MM.1S (cell line): ENCODE measurements around the gene CCIN.

Source experiments
- DNase-seq: peaks from one replicate; pipeline ENCODE4 v3.0.0-alpha.2; 2015
- H2AFZ ChIP-seq: fragments of 300-600 bp; sonication (generic); 2 replicates; pipeline ENCODE4 v1.6.0; 2016; ENCODE audit warnings: antibody characterized with exemption, low read length
- H3F3A ChIP-seq: fragments of 300-600 bp; sonication (generic); 2 replicates; pipeline ENCODE4 v1.6.1; 2016; ENCODE audit warnings: mild to moderate bottlenecking, antibody characterized with exemption, low read length, moderate library complexity, mixed read lengths; ENCODE audit not compliant: insufficient read depth
- H3K27ac ChIP-seq: fragments of 300-600 bp; sonication (generic); 2 replicates; pipeline ENCODE4 v1.5.1; 2016; ENCODE audit warnings: mild to moderate bottlenecking, low read length
- H3K27me3 ChIP-seq: fragments of 300-600 bp; sonication (generic); replicated peaks from 2 replicates; pipeline ENCODE4 v1.6.0; 2016; ENCODE audit warnings: low read length; ENCODE audit not compliant: insufficient read depth
- H3K36me3 ChIP-seq: fragments of 300-600 bp; sonication (generic); replicated peaks from 2 replicates; pipeline ENCODE4 v1.6.1; 2016; ENCODE audit warnings: mild to moderate bottlenecking, low read length, mixed read lengths; ENCODE audit not compliant: insufficient read depth
- H3K4me1 ChIP-seq: fragments of 300-600 bp; sonication (generic); 2 replicates; pipeline ENCODE4 v1.6.1; 2016; ENCODE audit warnings: low read length, mixed read lengths
- H3K4me2 ChIP-seq: fragments of 300-600 bp; sonication (generic); 2 replicates; pipeline ENCODE4 v1.6.0; 2016; ENCODE audit warnings: low read depth, low read length
- H3K4me3 ChIP-seq: fragments of 300-600 bp; sonication (generic); 2 replicates; pipeline ENCODE4 v1.5.1; 2016; ENCODE audit warnings: low read length, mixed read lengths
- H3K79me2 ChIP-seq: fragments of 300-600 bp; sonication (generic); 2 replicates; pipeline ENCODE4 v1.6.1; 2016; ENCODE audit warnings: mixed run types, low read length, mixed read lengths
- H3K9ac ChIP-seq: fragments of 300-600 bp; sonication (generic); 2 replicates; pipeline ENCODE4 v1.6.1; 2016; ENCODE audit warnings: low read length, mixed read lengths
- H3K9me2 ChIP-seq: fragments of 300-600 bp; sonication (generic); replicated peaks from 2 replicates; pipeline ENCODE4 v1.6.1; 2016; ENCODE audit warnings: mild to moderate bottlenecking, low read length, mixed read lengths; ENCODE audit not compliant: insufficient read depth
- H3K9me3 ChIP-seq: fragments of 300-600 bp; sonication (generic); replicated peaks from 2 replicates; pipeline ENCODE4 v1.6.1; 2016; ENCODE audit warnings: mild to moderate bottlenecking, low read length, mixed read lengths; ENCODE audit not compliant: insufficient read depth
- H4K20me1 ChIP-seq: fragments of 300-600 bp; sonication (generic); 2 replicates; pipeline ENCODE4 v1.6.1; 2016; ENCODE audit warnings: mild to moderate bottlenecking, low read length, moderate library complexity, mixed read lengths; ENCODE audit not compliant: insufficient read depth
- CTCF ChIP-seq: fragments of 300-600 bp; sonication (generic); IDR thresholded peaks from 2 replicates; pipeline ENCODE4 v1.5.1; 2016; ENCODE audit warnings: antibody characterized with exemption, low read length, mixed read lengths
- EZH2 ChIP-seq: fragments of 300-600 bp; sonication (generic); optimal IDR thresholded peaks from 2 replicates; pipeline ENCODE3; 2017; ENCODE audit warnings: low read depth, mild to moderate bottlenecking, antibody characterized with exemption, low read length, mixed read lengths
- EZH2phosphoT487 ChIP-seq: fragments of 300-600 bp; sonication (generic); IDR thresholded peaks from 2 replicates; pipeline ENCODE4 v1.6.1; 2018; ENCODE audit warnings: antibody characterized with exemption, low read length

The CCIN gene

DNA sequence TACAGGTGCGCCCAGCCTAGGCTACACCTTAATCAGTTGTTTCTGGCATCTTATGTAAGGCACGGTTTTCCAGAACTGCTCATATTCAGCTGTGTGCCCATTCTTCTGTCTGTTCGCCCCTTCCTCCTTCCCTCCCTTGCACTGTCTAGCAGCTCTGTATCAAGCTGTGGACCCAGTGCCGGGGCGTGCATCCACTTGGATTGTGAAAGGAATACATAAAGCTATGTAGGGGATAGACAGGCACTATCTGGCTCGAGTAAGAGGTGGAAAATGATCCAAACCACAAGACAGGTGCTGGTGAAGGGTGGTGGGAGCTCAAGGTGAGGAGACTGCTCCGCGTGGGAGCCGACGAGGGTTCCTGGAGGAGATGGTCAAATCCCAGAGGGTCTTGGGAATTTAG, 30.7 kb upstream of the CCIN start:
- H3K27me3 ChIP-seq = no peaks in the 10 kb centered on the region
- no peak overlapping the region for H3K4me3 ChIP-seq
- DNase-seq = no peak
- no peaks in the 10 kb centered on the region for H3K36me3 ChIP-seq
- no peaks in the 10 kb centered on the region for H3K9me2 ChIP-seq
- no peak overlapping the region for H3K4me2 ChIP-seq
- peaks cover 44% of the 10 kb centered on the region for H3K4me1 ChIP-seq
- TF ChIP-seq CTCF (no peak), EZH2 (no peak), EZH2phosphoT487 (no peak)
- no peak overlapping the region for H3K27ac ChIP-seq
- no peaks in the 10 kb centered on the region for H4K20me1 ChIP-seq
- H2AFZ ChIP-seq = no peak overlapping the region
- no peak overlapping the region for H3K9ac ChIP-seq
- H3F3A ChIP-seq = peaks cover 15% of the 10 kb centered on the region
- H3K79me2 ChIP-seq = peaks cover 24% of the 10 kb centered on the region
- no peaks in the 10 kb centered on the region for H3K9me3 ChIP-seq

DNA sequence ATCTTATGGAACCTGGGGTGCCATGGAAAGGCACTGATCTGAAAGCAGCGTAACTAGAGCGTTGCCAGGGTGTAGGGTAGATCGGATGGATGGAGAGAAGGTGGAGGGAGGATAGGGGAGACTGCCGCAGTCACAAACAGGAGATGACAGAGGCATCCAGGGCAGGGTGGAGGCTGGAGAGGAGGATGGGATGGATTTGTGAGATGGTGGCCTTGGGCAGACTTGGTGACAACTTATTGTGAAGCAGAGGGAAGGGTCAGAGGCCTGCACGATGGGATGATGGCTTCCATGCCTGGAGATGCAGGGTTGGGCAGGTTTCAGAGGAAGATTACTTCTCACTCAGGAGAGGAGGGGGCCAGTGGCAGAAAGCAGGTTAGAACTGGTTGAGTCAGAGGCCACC, 30.3 kb upstream of the CCIN start:
- H3K4me1 ChIP-seq = peaks cover 47% of the 10 kb centered on the region
- TF ChIP-seq EZH2phosphoT487 = no peak
- TF ChIP-seq EZH2 = no peak
- no peak for TF ChIP-seq CTCF
- H3K27ac ChIP-seq = no peak overlapping the region
- peaks cover 24% of the 10 kb centered on the region for H3K79me2 ChIP-seq
- no peaks in the 10 kb centered on the region for H3K36me3 ChIP-seq
- no peak overlapping the region for H3K4me3 ChIP-seq
- no peak overlapping the region for H2AFZ ChIP-seq
- H3K9ac ChIP-seq = no peak overlapping the region
- H3K4me2 ChIP-seq = no peak overlapping the region
- no peaks in the 10 kb centered on the region for H3K9me2 ChIP-seq
- DNase-seq = no peak
- peaks cover 15% of the 10 kb centered on the region for H3F3A ChIP-seq
- H3K9me3 ChIP-seq = no peaks in the 10 kb centered on the region
- H3K27me3 ChIP-seq = no peaks in the 10 kb centered on the region
- H4K20me1 ChIP-seq = no peaks in the 10 kb centered on the region

DNA sequence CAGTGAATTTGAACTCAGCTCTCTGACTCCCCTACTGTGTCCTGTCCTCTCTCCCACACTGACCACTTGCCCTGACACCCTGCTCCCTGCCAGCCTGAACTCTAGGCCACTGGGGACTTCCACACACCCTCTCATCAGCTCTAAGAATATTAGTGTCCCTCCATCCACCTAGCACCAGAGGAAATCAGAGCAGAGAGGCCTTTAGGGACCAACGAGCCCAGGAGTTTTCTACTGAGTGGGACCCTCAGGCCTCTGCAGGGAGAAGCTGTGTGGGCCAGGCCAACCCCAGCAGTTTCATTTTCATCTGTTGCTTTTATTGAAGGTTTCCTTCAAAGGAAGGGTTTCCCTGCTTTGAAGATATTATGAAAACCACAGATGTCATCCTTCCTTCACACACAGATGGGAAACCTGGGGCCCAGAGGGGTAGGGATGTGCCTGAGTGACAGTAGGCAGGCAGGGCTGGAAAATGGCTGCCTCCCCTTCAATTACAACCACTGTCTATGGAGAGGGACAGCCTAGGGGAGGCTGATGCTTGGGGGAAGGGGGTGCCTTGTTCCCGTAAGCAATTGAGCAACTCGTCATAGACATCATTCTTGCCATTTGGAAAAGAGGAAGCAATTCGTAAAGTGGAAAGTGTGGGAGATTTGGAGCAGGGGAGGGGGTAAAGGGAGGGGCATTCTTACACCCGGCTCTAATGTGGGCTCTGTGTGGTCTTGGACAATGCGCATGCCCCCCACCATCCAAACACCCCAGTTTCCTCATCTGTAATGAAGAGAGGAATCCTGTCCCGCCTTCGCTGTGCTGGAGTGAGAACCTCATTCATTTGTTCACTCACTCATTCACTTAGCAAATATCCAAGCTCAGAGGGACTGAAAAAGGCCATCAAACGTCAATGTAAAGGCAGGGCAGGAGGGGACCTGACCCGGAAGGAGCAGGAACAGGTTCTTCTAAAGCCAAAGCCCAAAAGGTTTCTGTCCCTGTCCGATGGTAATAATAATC, 28.8 kb upstream of the CCIN start:
- H2AFZ ChIP-seq = peak overlapping the region; percentile 16; the same call in 1 of the 2 replicates
- no peak overlapping the region for H3K4me3 ChIP-seq
- H3K9me2 ChIP-seq = no peaks in the 10 kb centered on the region
- H3F3A ChIP-seq = peaks cover 15% of the 10 kb centered on the region
- DNase-seq = peak; percentile 61
- peak overlapping the region; percentile 1; the same call in 1 of the 2 replicates for H3K9ac ChIP-seq
- peaks cover 62% of the 10 kb centered on the region for H3K4me1 ChIP-seq
- H3K36me3 ChIP-seq = no peaks in the 10 kb centered on the region
- no peaks in the 10 kb centered on the region for H4K20me1 ChIP-seq
- no peaks in the 10 kb centered on the region for H3K9me3 ChIP-seq
- peak overlapping the region; percentile 57 for H3K4me2 ChIP-seq
- peaks cover 26% of the 10 kb centered on the region for H3K79me2 ChIP-seq
- H3K27ac ChIP-seq = peak overlapping the region; percentile 47; the same call in 1 of the 2 replicates
- TF ChIP-seq CTCF (no peak), EZH2phosphoT487 (no peak), EZH2 (no peak)
- H3K27me3 ChIP-seq = no peaks in the 10 kb centered on the region
